PFSK-1 (cell line): ENCODE data around the gene CAPN9.

Experiments used
- FOXP2 ChIP-seq: optimal IDR thresholded peaks from 2 replicates; pipeline ENCODE3; 2011; ENCODE audit warnings: borderline replicate concordance, control low read depth, inconsistent platforms; ENCODE audit not compliant: insufficient read depth; ENCODE audit errors: extremely low read length, extremely low read depth
- POLR2AphosphoS5 ChIP-seq: IDR thresholded peaks from 2 replicates; pipeline ENCODE4 v1.6.1; 2012; ENCODE audit warnings: low read depth, mild to moderate bottlenecking, control low read depth, low read length, moderate library complexity
- SIN3A ChIP-seq: IDR thresholded peaks from 2 replicates; pipeline ENCODE4 v1.6.1; 2012; ENCODE audit warnings: mild to moderate bottlenecking, low read length, moderate library complexity, borderline replicate concordance; ENCODE audit not compliant: insufficient read depth
- TAF1 ChIP-seq: IDR thresholded peaks from 2 replicates; pipeline ENCODE4 v1.6.1; 2012; ENCODE audit warnings: low read length, control low read depth, borderline replicate concordance; ENCODE audit not compliant: insufficient read depth
- TF ChIP-seq, protein P1 (sequence below), 2 experiments: IDR thresholded peaks; 2 replicates each; pipeline versions ENCODE4 v1.6.1 to v1.8.0; 2011 to 2012; ENCODE audit warnings: low read depth in 2 of 2, low read length in 2 of 2, control low read depth in 1 of 2, inconsistent platforms in 1 of 2, mild to moderate bottlenecking in 1 of 2, moderate library complexity in 1 of 2; ENCODE audit not compliant: insufficient read depth in 1 of 2

CAPN9 gene

DNA sequence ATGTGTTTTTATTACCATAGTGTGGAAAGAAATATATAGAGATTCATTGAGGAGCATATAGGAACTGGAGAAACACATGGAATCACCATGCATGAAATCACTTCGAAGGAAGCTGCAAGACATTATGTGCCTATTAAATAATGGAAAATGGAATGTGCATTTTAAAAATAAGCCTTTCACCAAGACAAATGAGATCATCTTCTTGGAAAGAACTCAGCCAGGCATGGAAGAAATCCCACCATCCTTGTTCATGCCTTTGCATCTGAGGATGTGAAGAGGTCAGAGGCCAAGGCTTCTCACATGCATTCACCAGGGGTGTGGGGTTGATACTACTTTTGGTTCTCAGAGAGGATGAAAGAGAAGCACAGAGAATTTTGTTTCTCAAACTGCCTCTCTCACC is 71.2 kb downstream of the CAPN9 start:
- TF ChIP-seq FOXP2 (no peak), SIN3A (no peak), TAF1 (no peak), POLR2AphosphoS5 (no peak)
- TF ChIP-seq, protein P1, sequence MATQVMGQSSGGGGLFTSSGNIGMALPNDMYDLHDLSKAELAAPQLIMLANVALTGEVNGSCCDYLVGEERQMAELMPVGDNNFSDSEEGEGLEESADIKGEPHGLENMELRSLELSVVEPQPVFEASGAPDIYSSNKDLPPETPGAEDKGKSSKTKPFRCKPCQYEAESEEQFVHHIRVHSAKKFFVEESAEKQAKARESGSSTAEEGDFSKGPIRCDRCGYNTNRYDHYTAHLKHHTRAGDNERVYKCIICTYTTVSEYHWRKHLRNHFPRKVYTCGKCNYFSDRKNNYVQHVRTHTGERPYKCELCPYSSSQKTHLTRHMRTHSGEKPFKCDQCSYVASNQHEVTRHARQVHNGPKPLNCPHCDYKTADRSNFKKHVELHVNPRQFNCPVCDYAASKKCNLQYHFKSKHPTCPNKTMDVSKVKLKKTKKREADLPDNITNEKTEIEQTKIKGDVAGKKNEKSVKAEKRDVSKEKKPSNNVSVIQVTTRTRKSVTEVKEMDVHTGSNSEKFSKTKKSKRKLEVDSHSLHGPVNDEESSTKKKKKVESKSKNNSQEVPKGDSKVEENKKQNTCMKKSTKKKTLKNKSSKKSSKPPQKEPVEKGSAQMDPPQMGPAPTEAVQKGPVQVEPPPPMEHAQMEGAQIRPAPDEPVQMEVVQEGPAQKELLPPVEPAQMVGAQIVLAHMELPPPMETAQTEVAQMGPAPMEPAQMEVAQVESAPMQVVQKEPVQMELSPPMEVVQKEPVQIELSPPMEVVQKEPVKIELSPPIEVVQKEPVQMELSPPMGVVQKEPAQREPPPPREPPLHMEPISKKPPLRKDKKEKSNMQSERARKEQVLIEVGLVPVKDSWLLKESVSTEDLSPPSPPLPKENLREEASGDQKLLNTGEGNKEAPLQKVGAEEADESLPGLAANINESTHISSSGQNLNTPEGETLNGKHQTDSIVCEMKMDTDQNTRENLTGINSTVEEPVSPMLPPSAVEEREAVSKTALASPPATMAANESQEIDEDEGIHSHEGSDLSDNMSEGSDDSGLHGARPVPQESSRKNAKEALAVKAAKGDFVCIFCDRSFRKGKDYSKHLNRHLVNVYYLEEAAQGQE (IDR thresholded peaks at IDR 0.05; ENCODE audit: insufficient read depth in 1 of 2, low read depth in 2 of 2, low read length in 2 of 2) = no peak

DNA sequence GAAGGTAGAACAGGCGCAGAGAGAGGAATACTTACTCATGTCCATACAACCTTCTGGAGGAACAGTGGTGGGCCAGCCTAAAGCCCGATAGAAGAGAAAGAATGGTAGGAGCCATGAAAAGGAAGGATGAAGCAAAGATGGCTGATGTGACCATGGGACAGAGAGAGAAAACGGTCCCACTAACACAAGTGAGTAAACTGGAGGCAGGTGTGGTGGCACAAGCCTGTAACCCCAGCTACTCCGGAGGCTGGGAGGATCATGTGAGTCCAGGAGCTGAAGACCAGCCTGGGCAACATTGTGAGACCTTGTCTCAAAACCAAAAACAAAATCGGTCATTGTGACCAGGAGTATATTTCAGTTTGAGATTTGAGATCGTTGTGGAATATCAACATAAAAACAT is 71.7 kb downstream of the CAPN9 start:
- TF ChIP-seq TAF1 (no peak), POLR2AphosphoS5 (no peak), SIN3A (no peak), FOXP2 (no peak)
- TF ChIP-seq, protein P1 (IDR thresholded peaks at IDR 0.05; ENCODE audit: insufficient read depth in 1 of 2, low read depth in 2 of 2, low read length in 2 of 2) = no peak

DNA sequence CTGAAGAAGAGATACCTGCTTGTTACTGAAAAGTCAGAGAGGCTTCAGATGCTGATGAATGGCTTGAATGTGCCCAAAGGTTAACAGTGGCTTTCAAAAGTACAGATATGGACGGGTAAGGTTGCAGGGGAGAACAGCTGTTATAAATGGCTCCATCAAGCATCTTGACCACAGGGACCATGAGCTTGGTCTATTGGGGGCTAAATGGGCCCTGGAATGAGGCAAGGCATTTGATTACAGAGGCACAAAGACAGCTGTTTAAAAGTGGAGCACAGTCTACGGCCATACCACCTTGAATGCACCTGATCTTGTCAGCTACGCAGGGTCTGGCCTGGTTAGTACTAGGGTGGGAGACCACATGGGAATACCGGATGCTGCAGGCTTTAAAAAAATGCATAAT is 72.8 kb downstream of the CAPN9 start:
- TF ChIP-seq POLR2AphosphoS5 = no peak
- TF ChIP-seq FOXP2 = no peak
- TF ChIP-seq SIN3A = no peak
- TF ChIP-seq, protein P1 (IDR thresholded peaks at IDR 0.05; ENCODE audit: insufficient read depth in 1 of 2, low read depth in 2 of 2, low read length in 2 of 2) = no peak
- no peak for TF ChIP-seq TAF1

DNA sequence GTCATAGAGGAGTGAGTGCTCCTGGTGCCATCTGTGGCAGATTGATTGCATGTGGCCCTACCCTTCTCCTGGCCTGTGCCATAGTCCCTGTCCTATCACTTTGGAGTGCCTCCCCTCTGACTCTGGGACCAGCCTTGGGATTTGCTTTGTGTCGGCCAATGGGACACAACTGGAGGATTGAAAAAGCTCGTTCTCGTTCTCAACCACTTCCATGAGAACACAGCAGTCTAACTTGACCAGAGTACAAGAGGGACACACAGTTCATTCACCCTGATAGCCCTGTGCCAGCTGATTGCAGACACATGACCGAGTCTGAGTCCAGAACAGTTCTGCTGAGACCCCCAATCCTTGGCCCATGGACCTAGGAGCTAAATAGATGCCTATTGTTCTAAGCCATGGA is 73.4 kb downstream of the CAPN9 start:
- TF ChIP-seq SIN3A (no peak), POLR2AphosphoS5 (no peak), TAF1 (no peak)
- TF ChIP-seq, protein P1 (IDR thresholded peaks at IDR 0.05; ENCODE audit: insufficient read depth in 1 of 2, low read depth in 2 of 2, low read length in 2 of 2) = no peak

DNA sequence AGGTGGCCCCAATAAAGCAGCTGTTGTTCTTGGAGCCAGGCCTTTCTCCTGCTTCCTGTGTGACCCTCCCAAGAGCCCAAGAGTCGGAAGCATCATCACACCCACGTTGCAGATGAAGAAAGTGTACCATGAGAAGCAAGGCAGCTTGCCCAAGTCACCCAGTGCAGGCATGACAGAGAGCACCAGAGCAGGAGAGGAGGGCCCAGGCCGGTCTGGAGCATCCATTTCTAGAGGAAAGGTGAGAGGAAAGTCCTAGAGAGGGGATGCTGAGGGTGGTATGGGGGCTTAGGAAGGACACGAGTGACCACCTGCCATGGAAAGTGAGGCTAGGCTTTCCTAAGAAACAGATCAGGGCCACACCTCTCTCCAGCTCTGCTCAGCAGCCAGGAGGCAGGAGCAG is 74.2 kb downstream of the CAPN9 start:
- TF ChIP-seq FOXP2 (no peak), POLR2AphosphoS5 (no peak), SIN3A (no peak), TAF1 (no peak)
